ENCODE results near the gene CFAP46. TPM values are rescaled to one million over a fixed set of nuclear protein-coding genes. Genes with fewer than 3 reads are reported as not detected.
A peak's percentile ranks its signal among the peaks of the same experiment; 100 is the strongest.
"Not testable (repeated sequence)": the region's sequence is repeated elsewhere in the genome, so short reads cannot be mapped to it uniquely, and the experiment has no call there.

CFAP46 gene
- total RNA-seq, 1 donor, result 0.09 TPM

DNA sequence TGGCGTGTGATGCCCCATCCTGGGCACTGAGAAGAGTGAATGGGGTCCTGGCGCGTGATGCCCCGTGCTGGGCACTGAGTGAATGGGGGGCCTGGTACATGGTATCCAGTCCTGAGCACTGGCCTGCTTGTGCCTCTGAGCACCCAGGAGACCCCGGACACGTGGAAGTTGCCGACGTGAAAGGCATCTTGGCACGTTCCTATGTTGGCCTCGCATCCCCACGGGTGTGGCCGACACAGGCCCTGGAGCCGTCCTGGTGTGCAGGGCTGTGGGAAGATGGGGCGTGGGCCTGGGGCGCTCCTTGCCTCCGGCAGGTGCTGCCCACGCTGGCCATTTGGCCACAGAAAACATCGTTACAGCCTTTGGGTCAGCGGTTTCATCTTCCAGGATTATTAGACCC is 35.5 kb downstream of the CFAP46 start:
- DNase-seq (ENCODE audit: low read depth), result no peak
- H3K4me3 ChIP-seq (ENCODE audit: low read depth, low read length), result no peak overlapping the region
- TF ChIP-seq, protein P1, sequence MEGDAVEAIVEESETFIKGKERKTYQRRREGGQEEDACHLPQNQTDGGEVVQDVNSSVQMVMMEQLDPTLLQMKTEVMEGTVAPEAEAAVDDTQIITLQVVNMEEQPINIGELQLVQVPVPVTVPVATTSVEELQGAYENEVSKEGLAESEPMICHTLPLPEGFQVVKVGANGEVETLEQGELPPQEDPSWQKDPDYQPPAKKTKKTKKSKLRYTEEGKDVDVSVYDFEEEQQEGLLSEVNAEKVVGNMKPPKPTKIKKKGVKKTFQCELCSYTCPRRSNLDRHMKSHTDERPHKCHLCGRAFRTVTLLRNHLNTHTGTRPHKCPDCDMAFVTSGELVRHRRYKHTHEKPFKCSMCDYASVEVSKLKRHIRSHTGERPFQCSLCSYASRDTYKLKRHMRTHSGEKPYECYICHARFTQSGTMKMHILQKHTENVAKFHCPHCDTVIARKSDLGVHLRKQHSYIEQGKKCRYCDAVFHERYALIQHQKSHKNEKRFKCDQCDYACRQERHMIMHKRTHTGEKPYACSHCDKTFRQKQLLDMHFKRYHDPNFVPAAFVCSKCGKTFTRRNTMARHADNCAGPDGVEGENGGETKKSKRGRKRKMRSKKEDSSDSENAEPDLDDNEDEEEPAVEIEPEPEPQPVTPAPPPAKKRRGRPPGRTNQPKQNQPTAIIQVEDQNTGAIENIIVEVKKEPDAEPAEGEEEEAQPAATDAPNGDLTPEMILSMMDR (IDR thresholded peaks at IDR 0.05; ENCODE audit: insufficient read depth, low read length), result no peak

DNA sequence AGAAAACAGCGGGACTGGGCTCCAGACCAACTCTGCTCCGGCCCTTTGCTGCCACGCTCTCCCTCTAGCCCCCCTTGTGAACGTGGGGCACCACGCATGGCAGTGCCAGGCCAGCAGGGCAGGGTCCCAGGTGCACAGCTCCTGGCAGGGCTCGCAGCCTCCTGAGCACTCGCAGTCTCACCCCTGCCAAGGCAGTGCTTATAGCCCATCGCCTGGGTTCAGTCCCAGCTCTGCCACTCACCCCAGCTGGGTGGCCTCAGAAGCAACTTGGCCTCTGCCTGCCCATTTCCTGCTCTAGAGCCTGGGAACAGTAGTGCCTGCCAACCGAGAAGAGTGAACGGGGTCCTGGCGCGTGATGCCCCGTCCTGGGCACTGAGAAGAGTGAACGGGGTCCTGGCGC is 36.3 kb downstream of the CFAP46 start:
- DNase-seq (ENCODE audit: low read depth), result no peak
- TF ChIP-seq, protein P1 (IDR thresholded peaks at IDR 0.05; ENCODE audit: insufficient read depth, low read length), result no peak
- no peak overlapping the region for H3K4me3 ChIP-seq (ENCODE audit: low read depth, low read length)

DNA sequence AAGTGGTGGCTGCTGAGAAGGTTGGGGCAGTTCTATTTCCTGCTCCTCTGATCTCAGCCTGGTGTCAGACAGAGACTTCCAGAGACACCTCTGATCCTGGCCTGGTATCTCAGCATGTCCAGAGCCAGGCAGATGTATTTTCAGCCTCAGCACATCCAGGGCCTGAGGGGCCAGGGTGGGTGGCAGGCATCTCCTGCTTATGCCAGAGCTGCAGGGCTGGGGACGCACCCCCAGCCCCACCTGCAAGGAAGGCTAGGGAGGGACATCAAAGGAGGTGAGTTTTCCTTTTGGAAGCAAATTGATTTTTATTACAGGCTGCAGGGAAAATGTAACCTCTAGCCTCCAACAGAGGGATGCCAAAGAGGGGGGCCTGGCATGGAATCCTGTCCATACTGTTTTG is 36.7 kb downstream of the CFAP46 start:
- TF ChIP-seq, protein P1 (IDR thresholded peaks at IDR 0.05; ENCODE audit: insufficient read depth, low read length), result no peak
- DNase-seq (ENCODE audit: low read depth), result no peak

DNA sequence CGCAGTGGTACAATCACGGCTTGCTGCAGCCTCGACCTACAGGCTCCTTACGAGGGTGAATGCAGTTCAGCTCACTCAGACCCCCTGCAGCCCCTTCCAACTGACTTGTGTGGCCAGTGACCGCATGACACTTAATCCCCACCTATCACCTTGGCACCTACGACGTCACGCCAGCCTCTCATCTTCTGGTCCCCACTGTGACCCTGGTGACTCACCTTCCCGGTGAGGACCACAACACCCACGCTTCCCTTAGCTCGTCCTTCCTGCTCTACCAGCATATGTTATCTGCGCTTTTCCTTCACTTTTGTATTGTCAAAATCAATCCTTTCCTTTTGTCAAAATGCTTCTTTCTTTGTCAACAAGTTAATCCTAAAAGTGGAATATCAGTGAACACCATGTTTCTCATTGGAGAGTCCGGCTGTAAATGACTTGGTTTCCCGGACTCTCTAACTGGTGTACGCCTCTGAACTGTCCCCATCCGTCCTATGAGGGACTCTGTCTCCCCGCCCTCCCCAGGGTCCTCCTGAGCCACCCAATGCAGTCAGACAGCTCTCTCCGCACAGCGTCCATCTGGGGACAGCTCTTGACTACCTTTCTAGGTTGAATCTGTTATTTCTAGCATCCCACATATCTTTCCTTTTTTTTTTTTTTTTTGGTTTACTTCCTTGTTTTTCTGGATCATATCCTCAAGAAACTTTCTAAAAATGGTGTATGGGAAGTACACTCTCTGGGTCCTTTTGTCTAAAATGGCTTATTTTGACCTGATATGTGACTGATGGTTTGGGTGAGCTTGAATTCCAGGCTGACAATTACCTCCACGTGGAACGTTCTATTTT is 37.3 kb downstream of the CFAP46 start:
- TF ChIP-seq, protein P1 (IDR thresholded peaks at IDR 0.05; ENCODE audit: insufficient read depth, low read length), result no peak
- H3K4me3 ChIP-seq (ENCODE audit: low read depth, low read length), result no peak overlapping the region
- no peak for DNase-seq (ENCODE audit: low read depth)

More for the DNA sequence above, 36.7 kb downstream of the CFAP46 start:
- no peak overlapping the region for H3K4me3 ChIP-seq (ENCODE audit: low read depth, low read length)

DNA sequence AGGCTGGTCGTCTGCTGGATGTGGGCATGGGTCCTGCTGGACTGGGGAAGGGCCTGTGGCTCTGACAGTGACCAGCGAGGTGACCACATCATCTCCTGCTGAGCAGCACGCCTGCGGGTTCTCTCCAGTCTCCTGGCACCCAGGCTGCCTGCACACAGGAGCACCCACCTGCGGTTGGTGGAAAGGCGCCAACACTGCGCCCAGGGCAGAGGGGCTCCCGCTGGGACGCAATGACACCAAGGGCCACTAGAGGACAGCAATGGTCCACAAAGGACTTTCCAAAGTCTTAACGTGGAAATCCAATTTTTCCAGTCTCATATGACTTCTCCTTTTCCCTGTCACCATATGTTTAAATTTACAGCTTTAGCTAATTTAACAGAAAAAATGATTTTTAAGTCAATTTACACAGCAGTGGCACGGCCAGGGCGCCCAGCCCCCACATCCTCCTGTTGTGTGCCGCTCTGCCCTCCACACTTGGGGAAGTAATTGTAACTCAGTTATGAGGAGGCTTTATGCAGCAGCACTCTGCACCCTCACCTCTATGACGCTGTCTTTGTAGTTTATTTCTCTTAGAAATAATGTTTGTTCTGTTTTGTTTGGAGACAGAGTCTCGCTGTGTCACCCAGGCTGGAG is 38.1 kb downstream of the CFAP46 start:
- no peak overlapping the region for H3K4me3 ChIP-seq (ENCODE audit: low read depth, low read length)
- peak; percentile 21 for DNase-seq (ENCODE audit: low read depth)
- TF ChIP-seq, protein P1 (IDR thresholded peaks at IDR 0.05; ENCODE audit: insufficient read depth, low read length), result peak; percentile 69

DNA sequence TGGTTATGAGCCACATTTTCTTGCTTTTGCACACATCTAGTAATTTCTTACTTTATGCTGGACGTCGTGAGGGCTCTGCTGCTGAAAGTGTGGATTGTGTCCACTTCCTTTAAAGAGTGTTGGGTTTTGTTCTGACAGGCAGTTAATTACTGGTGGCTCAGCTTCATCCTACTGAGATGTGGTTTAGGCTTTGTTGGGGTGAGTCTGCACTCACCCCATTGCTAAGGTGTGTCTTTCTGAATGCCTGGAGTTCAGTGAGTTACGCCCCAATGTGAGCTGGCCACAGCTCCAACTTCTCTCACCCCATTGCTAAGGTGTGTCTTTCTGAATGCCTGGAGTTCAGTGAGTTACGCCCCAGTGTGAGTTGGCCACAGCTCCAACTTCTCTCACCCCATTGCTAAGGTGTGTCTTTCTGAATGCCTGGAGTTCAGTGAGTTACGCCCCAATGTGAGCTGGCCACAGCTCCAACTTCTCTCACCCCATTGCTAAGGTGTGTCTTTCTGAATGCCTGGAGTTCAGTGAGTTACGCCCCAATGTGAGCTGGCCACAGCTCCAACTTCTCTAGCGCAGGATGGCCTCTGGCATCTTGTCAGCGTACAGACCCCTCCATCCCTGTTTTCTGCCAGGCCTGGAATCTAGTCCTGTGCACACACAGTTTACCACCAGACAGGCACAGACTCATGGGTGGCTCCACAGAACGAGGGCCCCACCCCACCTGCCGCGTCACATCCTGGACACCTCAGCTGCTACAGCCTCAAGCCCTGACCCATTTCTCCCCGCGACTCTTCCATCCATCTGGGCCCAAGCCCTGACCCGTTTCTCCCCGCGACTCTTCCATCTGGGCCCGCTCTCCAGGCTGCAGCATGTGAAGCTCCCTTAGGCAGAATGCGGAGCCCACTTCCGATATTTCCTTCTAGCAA is 39.5 kb downstream of the CFAP46 start:
- not testable (repeated sequence) for DNase-seq (ENCODE audit: low read depth); H3K4me3 ChIP-seq (ENCODE audit: low read depth, low read length)

Measured in fibroblast of the aortic adventitia (primary cell).